ENCODE measurements around the gene SGIP1. TPM values are rescaled to one million over a fixed set of nuclear protein-coding genes. Genes with fewer than 3 reads are reported as not detected.

Gene SGIP1
- total and polyA plus RNA-seq, 2 experiments from 2014 or later = 2.4 to 6.1 TPM

GRCh38 chr1:66617362-66618184 is 83.6 kb downstream of the SGIP1 start (continued):
- TF ChIP-seq ETS1 (IDR thresholded peaks at IDR 0.05) = no peak
- TF ChIP-seq CTCF (conservative IDR thresholded peaks at IDR 0.05; ENCODE audit: low read depth in 2 of 2) = no peak
- TF ChIP-seq REST (IDR thresholded peaks at IDR 0.05; ENCODE audit: unreplicated experiment) = no peak

GRCh38 chr1:66618390-66618789 is 84.4 kb downstream of the SGIP1 start:
- Mint-ChIP-seq H3K36me3 (ENCODE audit: low read depth) (no peaks in the 10 kb centered on the region), H3K27me3 (ENCODE audit: insufficient read depth, low read depth, poor library complexity) (peaks cover 2% of the 10 kb centered on the region), H3K4me3 (no peak overlapping the region), H3K4me1 (no peaks in the 10 kb centered on the region), H3K9me3 (no peaks in the 10 kb centered on the region), H3K27ac (no peak overlapping the region)
- ATAC-seq (no peak), DNase-seq (ENCODE audit: low spot score) (no peak)
- Histone ChIP-seq H3K9me2 (ENCODE audit: insufficient read depth) (no peaks in the 10 kb centered on the region), H3F3A (replicated peaks; ENCODE audit: low read depth) (no peaks in the 10 kb centered on the region), H3K4me2 (no peak overlapping the region), H4K20me1 (replicated peaks; ENCODE audit: insufficient read depth) (no peaks in the 10 kb centered on the region), H3K79me2 (replicated peaks; ENCODE audit: insufficient read depth) (no peaks in the 10 kb centered on the region), H3K27me3 (ENCODE audit: insufficient read depth) (no peaks in the 10 kb centered on the region), H3K27ac (ENCODE audit: low read depth) (no peak overlapping the region), H2AFZ (no peak overlapping the region), H3K4me1 (ENCODE audit: insufficient read depth) (no peaks in the 10 kb centered on the region), H3K4me3 (no peak overlapping the region), H3K36me3 (ENCODE audit: insufficient read depth) (no peaks in the 10 kb centered on the region)
- TF ChIP-seq JUNB (IDR thresholded peaks at IDR 0.05; ENCODE audit: unreplicated experiment) (no peak), ZNF462 (CRISPR knock-in tag; IDR thresholded peaks at IDR 0.05) (no peak), EZH2 (IDR thresholded peaks at IDR 0.05; ENCODE audit: low read depth, unreplicated experiment) (no peak), EZH2phosphoT487 (IDR thresholded peaks at IDR 0.05; ENCODE audit: unreplicated experiment) (no peak), ZNF114 (CRISPR knock-in tag; IDR thresholded peaks at IDR 0.05) (no peak), CREB1 (CRISPR knock-in tag; IDR thresholded peaks at IDR 0.05; ENCODE audit: low read depth) (no peak), STAT1 (IDR thresholded peaks at IDR 0.05; ENCODE audit: unreplicated experiment) (no peak)

Measured in GM23338 (cell line).